ENCODE results near the gene ZNF544.

The ZNF544 gene

DNA sequence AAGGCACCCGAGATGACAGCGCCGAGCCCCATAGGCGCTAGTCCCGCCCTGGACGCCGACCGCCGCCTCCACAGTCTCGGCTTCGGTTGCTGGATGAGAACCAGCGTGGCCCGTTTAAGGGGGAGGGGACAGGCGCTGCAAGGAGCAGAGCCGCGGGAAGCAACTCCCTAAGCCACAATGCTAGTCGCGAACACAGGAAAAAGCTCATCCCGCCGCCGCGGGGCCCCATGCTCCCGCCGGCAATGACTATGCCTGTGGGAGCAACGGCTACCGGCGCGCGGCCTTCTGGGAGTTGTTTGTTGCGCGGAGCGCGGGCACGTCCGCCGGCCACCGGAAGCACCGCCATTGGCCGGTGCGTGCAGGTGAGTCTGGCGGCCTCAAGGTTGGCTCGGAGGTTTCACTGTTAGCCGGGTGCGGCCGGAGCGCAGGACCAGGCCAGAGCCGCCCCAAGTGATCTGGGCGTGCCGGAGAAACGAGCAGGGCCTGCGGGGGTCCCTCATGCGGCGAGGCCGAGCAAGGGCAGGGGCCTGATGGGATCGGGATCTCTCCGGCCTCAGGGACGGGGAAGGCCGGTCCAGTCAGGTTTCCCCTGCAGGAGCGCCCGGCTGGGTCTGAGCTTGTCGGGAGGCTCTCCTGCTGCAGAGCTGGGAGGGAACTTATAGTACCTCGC lies at the start of gene ZNF544:
ZNF544 (plus strand) TSS at position 330 of the 670 bp plus-strand sequence. CDS start 15,110 bp downstream, outside the sequence.
- H3K36me3 Mint-ChIP-seq = peaks cover 45% of the 10 kb centered on the region
- peaks cover 15% of the 10 kb centered on the region for H3K9me3 Mint-ChIP-seq
- H3K4me3 Mint-ChIP-seq = peak within 1 kb of the TSS; percentile 89
- peaks cover 26% of the 10 kb centered on the region for H3K4me1 Mint-ChIP-seq
- H3K27ac Mint-ChIP-seq = peak within 1 kb of the TSS; percentile 88
- no peaks in the 10 kb centered on the region for H3K27me3 Mint-ChIP-seq
- peak; percentile 96 for ATAC-seq

DNA sequence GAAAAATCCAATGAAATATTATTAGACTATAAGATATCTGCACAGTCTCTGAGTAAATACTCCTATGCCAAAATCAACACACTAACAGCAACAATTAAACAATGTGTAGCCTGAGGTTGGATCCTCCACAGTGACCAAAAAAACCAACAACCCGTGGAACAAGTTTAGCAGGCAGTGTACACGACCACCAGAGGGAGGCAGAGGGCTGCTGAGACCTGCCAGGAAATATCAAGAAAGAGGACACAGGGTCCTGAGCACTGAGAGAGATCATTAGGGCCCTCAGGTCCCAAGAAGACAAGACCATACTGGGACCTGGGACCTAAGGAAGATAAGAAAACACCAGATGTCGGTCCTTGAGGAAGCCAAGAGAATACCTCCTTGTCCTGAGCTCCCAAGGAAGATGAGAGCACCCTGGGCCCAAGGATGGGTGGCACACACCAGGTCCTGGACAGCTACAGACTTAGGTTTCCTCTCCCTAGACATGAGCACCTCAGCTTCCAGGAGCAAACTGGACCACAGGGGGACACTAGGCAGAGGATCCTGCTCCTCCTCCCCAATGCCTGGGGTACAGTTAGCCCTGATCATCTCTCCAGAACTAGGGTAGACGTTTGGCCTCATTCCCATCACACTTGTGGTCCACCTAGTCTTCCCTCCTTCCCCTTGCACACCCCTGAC lies 46.7 kb upstream of the ZNF544 start:
- Mint-ChIP-seq H3K4me3 (peak overlapping the region; percentile 95), H3K36me3 (peaks cover 58% of the 10 kb centered on the region)
- ATAC-seq = no peak

GRCh38 chr19:58182577-58182988 lies 46.1 kb upstream of the ZNF544 start:
- H3K4me3 Mint-ChIP-seq = peak overlapping the region; percentile 95
- H3K9me3 Mint-ChIP-seq = peaks cover 13% of the 10 kb centered on the region
- no peaks in the 10 kb centered on the region for H3K27me3 Mint-ChIP-seq
- peaks cover 27% of the 10 kb centered on the region for H3K4me1 Mint-ChIP-seq
- peaks cover 58% of the 10 kb centered on the region for H3K36me3 Mint-ChIP-seq
- ATAC-seq = peak; percentile 92
- H3K27ac Mint-ChIP-seq = peak overlapping the region; percentile 98

More for the DNA sequence above, 46.7 kb upstream of the ZNF544 start:
- Mint-ChIP-seq H3K4me1 (peaks cover 27% of the 10 kb centered on the region), H3K9me3 (peaks cover 13% of the 10 kb centered on the region), H3K27ac (peak overlapping the region; percentile 98), H3K27me3 (no peaks in the 10 kb centered on the region)

- peak within 1 kb of the TSS; percentile 95 for H3K4me3 Mint-ChIP-seq
- ATAC-seq = peak; percentile 97
- peaks cover 58% of the 10 kb centered on the region for H3K36me3 Mint-ChIP-seq
- peaks cover 13% of the 10 kb centered on the region for H3K9me3 Mint-ChIP-seq
- H3K27ac Mint-ChIP-seq = peak within 1 kb of the TSS; percentile 98
- H3K27me3 Mint-ChIP-seq = no peaks in the 10 kb centered on the region
- peaks cover 27% of the 10 kb centered on the region for H3K4me1 Mint-ChIP-seq
These were observed 45.5 kb upstream of the ZNF544 start, which contains the start of gene ZNF274 for GRCh38 chr19:58182989-58183816. TSS of gene ZNF274 (plus strand) at chr19:58183061. CDS start at chr19:58183966, 905 bp downstream.

DNA sequence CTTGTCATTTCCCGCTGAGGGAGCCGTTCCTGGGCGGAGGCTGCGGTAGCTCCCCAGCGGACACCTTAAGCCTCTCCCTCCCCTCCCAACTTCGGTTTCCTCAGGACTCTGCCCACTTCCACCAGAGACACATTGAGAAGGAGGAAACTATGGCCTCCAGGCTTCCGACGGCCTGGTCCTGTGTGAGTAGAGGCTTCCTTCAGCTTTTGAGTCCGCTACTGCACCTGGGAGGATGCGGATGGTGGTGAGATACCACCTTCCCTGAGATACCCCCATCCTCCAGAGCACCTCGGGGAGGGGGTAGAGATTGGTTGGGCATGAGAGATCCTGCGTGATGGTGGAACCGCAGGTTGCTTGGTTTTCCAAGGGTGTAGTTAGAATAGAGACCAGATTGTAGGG lies 44.9 kb upstream of the ZNF544 start:
- peaks cover 13% of the 10 kb centered on the region for H3K9me3 Mint-ChIP-seq
- ATAC-seq = no peak
- peaks cover 27% of the 10 kb centered on the region for H3K4me1 Mint-ChIP-seq
- peaks cover 63% of the 10 kb centered on the region for H3K36me3 Mint-ChIP-seq
- peak overlapping the region; percentile 95 for H3K4me3 Mint-ChIP-seq
- peak overlapping the region; percentile 98 for H3K27ac Mint-ChIP-seq
- no peaks in the 10 kb centered on the region for H3K27me3 Mint-ChIP-seq

DNA sequence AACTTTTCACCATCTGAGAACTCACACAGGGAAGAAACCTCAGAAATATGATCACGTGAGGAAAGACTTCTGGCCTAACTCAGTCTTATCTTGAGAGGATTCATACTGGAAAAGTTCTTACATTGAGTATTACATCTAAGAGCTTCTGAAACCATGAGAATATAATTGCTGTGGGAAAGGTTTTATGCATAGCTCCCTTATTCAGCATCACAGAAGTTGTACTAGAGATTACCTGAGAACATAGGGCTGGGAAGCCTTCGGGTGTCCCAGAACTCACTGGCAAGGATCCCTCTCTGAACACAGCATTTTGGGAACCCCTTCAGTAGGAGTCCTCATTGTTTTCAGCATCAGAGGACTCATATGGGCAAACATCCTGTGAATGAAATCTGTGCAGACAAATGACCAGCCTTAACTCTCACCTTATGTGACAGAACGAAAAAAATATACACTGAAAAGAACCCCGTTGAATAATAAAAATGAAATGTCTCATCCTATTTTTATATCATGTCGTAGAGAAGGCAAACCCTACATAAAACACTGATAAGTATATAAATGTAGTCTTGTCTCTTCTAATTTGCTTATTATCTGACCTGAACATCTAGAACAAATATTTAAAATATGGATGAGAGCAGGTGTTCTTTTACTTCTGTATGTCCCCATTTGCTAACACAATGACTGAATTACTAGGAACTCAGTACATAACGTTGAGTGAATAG lies 31.7 kb upstream of the ZNF544 start:
- Mint-ChIP-seq H3K27me3 (no peaks in the 10 kb centered on the region), H3K4me1 (no peaks in the 10 kb centered on the region), H3K36me3 (peaks cover 99% of the 10 kb centered on the region), H3K27ac (no peak overlapping the region), H3K4me3 (no peak overlapping the region), H3K9me3 (peaks cover 29% of the 10 kb centered on the region)
- no peak for ATAC-seq

DNA sequence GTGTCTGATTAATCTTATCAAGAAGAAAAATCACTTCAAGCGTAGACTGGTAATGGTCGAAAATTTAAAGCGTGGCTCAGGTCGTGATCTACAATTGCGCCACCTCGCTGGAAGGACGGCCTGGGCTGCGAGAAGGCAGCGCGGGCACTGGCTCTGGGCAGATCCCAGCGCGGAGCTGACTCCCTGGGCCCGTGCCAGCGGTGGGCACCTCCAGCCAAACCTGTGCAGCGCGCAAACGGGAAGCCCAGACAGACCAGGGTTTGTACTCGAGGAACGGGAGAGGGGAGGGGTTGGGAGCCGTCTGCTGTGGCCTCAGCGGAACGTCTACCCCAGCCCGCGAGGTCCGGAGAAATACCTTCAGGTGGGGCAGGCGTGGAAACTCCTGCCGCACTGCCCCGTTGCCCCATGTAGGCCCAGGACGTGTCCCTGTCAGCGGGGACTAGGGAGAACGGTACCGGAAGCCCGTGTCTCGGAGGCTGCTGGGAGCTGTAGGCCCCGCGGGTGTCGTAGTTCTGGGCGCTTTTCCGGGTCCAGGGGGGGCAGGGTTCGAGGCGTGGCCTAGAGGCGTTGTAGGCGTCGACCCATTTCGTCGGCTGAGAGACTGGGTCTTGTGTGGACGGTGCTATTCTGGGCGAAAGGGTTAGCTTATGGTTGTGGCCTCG lies 24.8 kb upstream of the ZNF544 start:
- ATAC-seq = no peak
- H3K9me3 Mint-ChIP-seq = peaks cover 47% of the 10 kb centered on the region
- H3K4me1 Mint-ChIP-seq = no peaks in the 10 kb centered on the region

GRCh38 chr19:58204566-58204965 lies 24.1 kb upstream of the ZNF544 start:
- Mint-ChIP-seq H3K27me3 (no peaks in the 10 kb centered on the region), H3K36me3 (peaks cover 100% of the 10 kb centered on the region), H3K4me1 (no peaks in the 10 kb centered on the region), H3K9me3 (peaks cover 54% of the 10 kb centered on the region), H3K27ac (no peak overlapping the region), H3K4me3 (no peak overlapping the region)
- ATAC-seq = no peak

More for the DNA sequence above, 24.8 kb upstream of the ZNF544 start:
- Mint-ChIP-seq H3K27ac (no peak overlapping the region), H3K4me3 (no peak overlapping the region), H3K27me3 (no peaks in the 10 kb centered on the region), H3K36me3 (peaks cover 100% of the 10 kb centered on the region)

DNA sequence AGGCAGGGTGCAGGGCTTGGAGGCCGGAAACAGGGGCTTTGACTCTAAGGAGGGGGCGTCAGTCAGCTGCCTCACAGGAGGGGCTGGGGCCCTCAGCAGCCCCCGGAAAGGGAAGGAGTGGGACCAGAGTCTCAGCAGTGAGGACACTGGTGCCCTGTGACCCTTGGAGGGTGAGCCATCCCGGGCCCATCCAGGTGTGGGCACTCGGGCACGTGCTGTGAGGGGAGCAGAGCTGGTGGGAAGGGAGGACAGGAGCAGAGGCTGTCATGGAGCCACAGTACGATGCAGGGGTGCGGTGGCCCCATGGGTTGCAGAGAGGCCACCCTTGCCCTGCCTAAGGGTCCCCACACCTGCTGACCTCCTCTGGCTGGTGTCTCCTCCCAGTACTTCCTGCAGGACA lies 19.1 kb upstream of the ZNF544 start:
- H3K4me1 Mint-ChIP-seq = no peaks in the 10 kb centered on the region
- no peak overlapping the region for H3K27ac Mint-ChIP-seq
- peaks cover 99% of the 10 kb centered on the region for H3K36me3 Mint-ChIP-seq
- no peak overlapping the region for H3K4me3 Mint-ChIP-seq
- peaks cover 72% of the 10 kb centered on the region for H3K9me3 Mint-ChIP-seq
- ATAC-seq = no peak
- no peaks in the 10 kb centered on the region for H3K27me3 Mint-ChIP-seq

DNA sequence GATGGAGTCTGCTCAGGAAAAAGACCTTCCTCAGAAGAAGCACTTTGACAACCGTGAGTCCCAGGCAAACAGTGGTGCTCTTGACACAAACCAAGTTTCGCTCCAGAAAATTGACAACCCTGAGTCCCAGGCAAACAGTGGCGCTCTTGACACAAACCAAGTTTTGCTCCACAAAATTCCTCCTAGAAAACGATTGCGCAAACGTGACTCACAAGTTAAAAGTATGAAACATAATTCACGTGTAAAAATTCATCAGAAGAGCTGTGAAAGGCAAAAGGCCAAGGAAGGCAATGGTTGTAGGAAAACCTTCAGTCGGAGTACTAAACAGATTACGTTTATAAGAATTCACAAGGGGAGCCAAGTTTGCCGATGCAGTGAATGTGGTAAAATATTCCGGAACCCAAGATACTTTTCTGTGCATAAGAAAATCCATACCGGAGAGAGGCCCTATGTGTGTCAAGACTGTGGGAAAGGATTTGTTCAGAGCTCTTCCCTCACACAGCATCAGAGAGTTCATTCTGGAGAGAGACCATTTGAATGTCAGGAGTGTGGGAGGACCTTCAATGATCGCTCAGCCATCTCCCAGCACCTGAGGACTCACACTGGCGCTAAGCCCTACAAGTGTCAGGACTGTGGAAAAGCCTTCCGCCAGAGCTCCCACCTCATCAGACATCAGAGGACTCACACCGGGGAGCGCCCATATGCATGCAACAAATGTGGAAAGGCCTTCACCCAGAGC lies 16.2 kb upstream of the ZNF544 start:
- peaks cover 76% of the 10 kb centered on the region for H3K36me3 Mint-ChIP-seq

GRCh38 chr19:58213075-58213369 lies 15.7 kb upstream of the ZNF544 start:
- Mint-ChIP-seq H3K27me3 (no peaks in the 10 kb centered on the region), H3K9me3 (peaks cover 59% of the 10 kb centered on the region), H3K27ac (no peak overlapping the region), H3K36me3 (peaks cover 71% of the 10 kb centered on the region), H3K4me3 (no peak overlapping the region), H3K4me1 (no peaks in the 10 kb centered on the region)
- no peak for ATAC-seq

More for the DNA sequence above, 16.2 kb upstream of the ZNF544 start:
- ATAC-seq = no peak
- H3K27ac Mint-ChIP-seq = no peak overlapping the region
- H3K27me3 Mint-ChIP-seq = no peaks in the 10 kb centered on the region
- peaks cover 64% of the 10 kb centered on the region for H3K9me3 Mint-ChIP-seq
- H3K4me3 Mint-ChIP-seq = no peak overlapping the region
- H3K4me1 Mint-ChIP-seq = no peaks in the 10 kb centered on the region

- H3K4me1 Mint-ChIP-seq = no peaks in the 10 kb centered on the region
- no peak for ATAC-seq
- H3K4me3 Mint-ChIP-seq = no peak overlapping the region
- peaks cover 39% of the 10 kb centered on the region for H3K9me3 Mint-ChIP-seq
- peaks cover 30% of the 10 kb centered on the region for H3K36me3 Mint-ChIP-seq
- no peak overlapping the region for H3K27ac Mint-ChIP-seq
- H3K27me3 Mint-ChIP-seq = no peaks in the 10 kb centered on the region
These were observed 11.6 kb upstream of the ZNF544 start for GRCh38 chr19:58217069-58217481.

- Mint-ChIP-seq H3K27ac (no peak overlapping the region), H3K27me3 (no peaks in the 10 kb centered on the region), H3K9me3 (peaks cover 35% of the 10 kb centered on the region), H3K4me1 (no peaks in the 10 kb centered on the region), H3K36me3 (peaks cover 28% of the 10 kb centered on the region), H3K4me3 (no peak overlapping the region)
- no peak for ATAC-seq
These were observed 10.9 kb upstream of the ZNF544 start for GRCh38 chr19:58217607-58218391.
